Activated CD4-positive, CD25-positive, alpha-beta regulatory T cell treated with anti-CD3 and anti-CD28 coated beads, Interleukin-2, amount 50 U/mL, for 72 hours (primary cell): ENCODE data around the gene LYG1.

Source experiments
- DNase-seq: peaks from one replicate; pipeline ENCODE4 v3.0.0; 2021

LYG1 gene

GRCh38 chr2:99261242-99261641 lies 39.8 kb downstream of the LYG1 start:
- no peak for DNase-seq

- no peak for DNase-seq
Observed at GRCh38 chr2:99260184-99260583, 40.8 kb downstream of the LYG1 start.

- DNase-seq, result no peak
Observed at GRCh38 chr2:99259465-99259864, 41.5 kb downstream of the LYG1 start.

- no peak for DNase-seq
Observed at GRCh38 chr2:99256677-99257076, 44.3 kb downstream of the LYG1 start.

GRCh38 chr2:99255491-99256318 lies 45.3 kb downstream of the LYG1 start, which contains the start of gene LYG2:
TSS of gene LYG2 (minus strand) at chr2:99255666. CDS start at chr2:99254260, 1,406 bp downstream.
- no peak for DNase-seq

GRCh38 chr2:99249951-99250350 lies 51.0 kb downstream of the LYG1 start:
- DNase-seq, result no peak

- DNase-seq, result no peak
Observed at GRCh38 chr2:99242151-99242550, 58.8 kb downstream of the LYG1 start.

- DNase-seq, result no peak
Observed at GRCh38 chr2:99240431-99240830, 60.6 kb downstream of the LYG1 start.

- no peak for DNase-seq
Observed at GRCh38 chr2:99238599-99238998, 62.4 kb downstream of the LYG1 start.
